PC-3 (cell line): ENCODE data around the gene PLXNB3.

Experiments
- CTCF ChIP-seq: fragments of 300-600 bp; sonication (generic); conservative IDR thresholded peaks from 2 replicates; pipeline ENCODE4 v1.5.1; 2017; ENCODE audit warnings: antibody characterized with exemption, low read depth, mild to moderate bottlenecking, low read length
- EZH2phosphoT487 ChIP-seq: fragments of 300-600 bp; sonication (generic); IDR thresholded peaks from 2 replicates; pipeline ENCODE4 v1.6.1; 2018; ENCODE audit warnings: mild to moderate bottlenecking, antibody characterized with exemption, low read length, borderline replicate concordance

- TF ChIP-seq CTCF (no peak), EZH2phosphoT487 (no peak)
Measured at GRCh38 chrX:153761863-153762262, 2.2 kb upstream of the PLXNB3 start.
